Coronary artery (tissue), 2 donors: ENCODE data around the gene IFIT1B.

Source experiments
- DNase-seq: peaks from one replicate; pipeline ENCODE4 v3.0.0-alpha.2; 2017; ENCODE audit warnings: low spot score
- H3K27ac ChIP-seq, 2 donors: fragments of 200-600 bp; sonication (generic); one replicate each; pipeline ENCODE4 v1.5.1; 2016 to 2019
- H3K4me3 ChIP-seq: fragments of 200-600 bp; sonication (generic); 2 replicates; pipeline ENCODE4 v1.5.1; 2016; ENCODE audit warnings: mild to moderate bottlenecking, moderate library complexity
- TF ChIP-seq, protein P1 (sequence below): fragments of 200-600 bp; sonication (generic); IDR thresholded peaks from one replicate; pipeline ENCODE4 v1.5.1; 2019; ENCODE audit warnings: antibody characterized with exemption

The IFIT1B gene

DNA sequence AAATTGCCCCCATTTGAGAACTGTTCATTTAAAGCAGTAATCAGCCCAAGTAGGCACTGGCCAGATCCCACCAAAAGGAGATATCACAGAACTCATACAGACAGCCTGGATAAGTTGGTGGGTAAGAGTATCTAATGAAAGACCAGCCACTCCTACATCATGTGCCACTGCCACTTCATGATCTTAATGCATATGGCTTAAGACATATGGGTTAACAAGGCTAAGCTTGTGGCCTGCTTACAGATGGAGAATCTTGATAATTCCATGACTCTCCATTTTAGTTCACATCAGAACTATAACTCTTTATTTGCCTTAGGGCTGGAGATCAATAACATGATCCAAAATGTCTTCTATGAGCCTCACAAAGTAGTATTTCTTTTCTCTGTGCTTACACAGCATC, 6.8 kb upstream of the IFIT1B start:
- no peak for DNase-seq
- Histone ChIP-seq H3K27ac (no peak overlapping the region), H3K4me3 (no peak overlapping the region)
- TF ChIP-seq, protein P1, sequence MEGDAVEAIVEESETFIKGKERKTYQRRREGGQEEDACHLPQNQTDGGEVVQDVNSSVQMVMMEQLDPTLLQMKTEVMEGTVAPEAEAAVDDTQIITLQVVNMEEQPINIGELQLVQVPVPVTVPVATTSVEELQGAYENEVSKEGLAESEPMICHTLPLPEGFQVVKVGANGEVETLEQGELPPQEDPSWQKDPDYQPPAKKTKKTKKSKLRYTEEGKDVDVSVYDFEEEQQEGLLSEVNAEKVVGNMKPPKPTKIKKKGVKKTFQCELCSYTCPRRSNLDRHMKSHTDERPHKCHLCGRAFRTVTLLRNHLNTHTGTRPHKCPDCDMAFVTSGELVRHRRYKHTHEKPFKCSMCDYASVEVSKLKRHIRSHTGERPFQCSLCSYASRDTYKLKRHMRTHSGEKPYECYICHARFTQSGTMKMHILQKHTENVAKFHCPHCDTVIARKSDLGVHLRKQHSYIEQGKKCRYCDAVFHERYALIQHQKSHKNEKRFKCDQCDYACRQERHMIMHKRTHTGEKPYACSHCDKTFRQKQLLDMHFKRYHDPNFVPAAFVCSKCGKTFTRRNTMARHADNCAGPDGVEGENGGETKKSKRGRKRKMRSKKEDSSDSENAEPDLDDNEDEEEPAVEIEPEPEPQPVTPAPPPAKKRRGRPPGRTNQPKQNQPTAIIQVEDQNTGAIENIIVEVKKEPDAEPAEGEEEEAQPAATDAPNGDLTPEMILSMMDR: no peak

DNA sequence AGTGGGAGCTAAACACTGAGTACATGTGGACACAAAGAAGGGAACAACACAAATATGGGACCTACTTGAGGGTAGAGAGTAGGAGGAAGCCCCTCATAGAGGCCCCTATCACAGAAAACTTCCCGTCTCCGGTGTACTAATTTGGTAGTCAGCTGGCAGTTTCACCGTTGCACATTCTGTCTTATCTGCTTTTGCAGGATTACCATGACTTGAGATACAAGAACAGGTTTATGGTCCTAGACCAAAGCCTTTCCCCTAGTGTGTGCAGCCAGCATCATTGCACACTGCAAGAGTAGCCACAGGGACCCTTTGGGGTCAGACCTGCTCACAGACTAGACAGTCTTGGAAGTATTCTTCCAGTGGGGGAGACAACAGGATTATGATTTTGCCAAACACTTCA, 5.9 kb upstream of the IFIT1B start:
- no peak overlapping the region for H3K4me3 ChIP-seq
- TF ChIP-seq, protein P1: no peak
- no peak for DNase-seq
- no peak overlapping the region for H3K27ac ChIP-seq

- DNase-seq: peak; percentile 88
- Histone ChIP-seq H3K4me3 (peak overlapping the region; percentile 35), H3K27ac (peak overlapping the region; percentile 88 to 89)
- TF ChIP-seq, protein P1: no peak
Observed at GRCh38 chr10:89373916-89374711, 3.7 kb upstream of the IFIT1B start.

DNA sequence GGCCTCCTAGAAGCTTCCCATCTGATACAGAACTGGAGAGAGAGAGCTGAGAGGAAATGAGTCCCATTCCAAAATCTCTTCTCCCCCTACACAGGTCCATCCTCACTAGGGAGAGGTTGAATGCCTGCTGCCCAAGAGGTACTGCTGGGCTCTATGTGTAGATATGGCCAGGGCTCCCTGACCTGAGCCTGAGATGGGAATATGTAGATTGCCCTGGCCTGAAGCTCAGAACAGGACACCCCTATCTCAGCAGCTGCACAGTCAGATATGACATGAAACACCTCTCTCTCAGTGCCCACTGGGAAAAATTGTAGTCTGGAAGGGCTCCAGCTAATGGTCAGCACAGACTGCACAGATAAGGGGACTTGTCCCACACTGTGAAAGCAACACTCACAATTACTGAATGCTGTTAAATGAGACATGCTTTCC, 3.1 kb upstream of the IFIT1B start:
- no peak for DNase-seq
- Histone ChIP-seq H3K4me3 (peak overlapping the region; percentile 35), H3K27ac (peak overlapping the region; percentile 88 to 89)
- TF ChIP-seq, protein P1: no peak

DNA sequence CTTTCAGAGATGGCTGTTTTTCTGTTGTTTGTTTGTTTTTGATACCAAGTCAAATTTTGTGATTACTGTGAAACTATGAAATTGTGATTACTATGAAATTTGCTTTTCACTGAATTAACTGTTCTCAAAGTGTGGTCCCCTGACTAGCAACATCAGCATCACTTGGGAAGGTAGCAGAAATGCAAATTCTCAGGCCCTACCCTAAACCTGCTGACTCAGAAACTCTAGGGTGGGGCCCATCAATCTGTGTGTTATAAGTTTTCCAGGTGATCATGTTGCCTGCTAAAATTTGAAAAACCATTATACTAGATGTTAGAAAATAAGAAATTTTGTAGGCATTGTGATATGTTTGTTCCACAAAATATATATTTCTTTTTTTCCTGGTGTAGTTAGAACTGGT, 1.2 kb downstream of the IFIT1B start:
- TF ChIP-seq, protein P1: no peak
- H3K4me3 ChIP-seq: no peak overlapping the region
- H3K27ac ChIP-seq: no peak overlapping the region
- DNase-seq: no peak

- TF ChIP-seq, protein P1: no peak
- DNase-seq: no peak
Observed at GRCh38 chr10:89382757-89383156, 4.9 kb downstream of the IFIT1B start.

More at GRCh38 chr10:89382757-89383156, 4.9 kb downstream of the IFIT1B start:
- H3K4me3 ChIP-seq: no peak overlapping the region
- H3K27ac ChIP-seq: no peak overlapping the region
